BLaER1 treated with 17β-estradiol and CSF1 and Interleukin-3, amounts not matched to agents 10 nM and 100 nM (cell line): ENCODE data around the gene KHDC1L.
"Not testable (repeated sequence)": the region's sequence is repeated elsewhere in the genome, so short reads cannot be mapped to it uniquely, and the experiment has no call there.

Experiments
- H3K27ac ChIP-seq, 11 experiments: shearing (Covaris generic); formaldehyde crosslinking; 2 replicates each; pipeline ENCODE4 v1.8.1; 2022
- H3K27me3 ChIP-seq, 11 experiments: shearing (Covaris generic); formaldehyde crosslinking; 2 replicates each; pipeline ENCODE4 v1.8.1; 2022
- H3K36me3 ChIP-seq, 11 experiments: shearing (Covaris generic); formaldehyde crosslinking; 2 replicates each; pipeline ENCODE4 v1.8.1; 2022
- H3K4me1 ChIP-seq, 10 experiments: shearing (Covaris generic); formaldehyde crosslinking; 2 replicates each; pipeline ENCODE4 v1.8.1; 2022
- H3K4me2 ChIP-seq, 11 experiments: shearing (Covaris generic); formaldehyde crosslinking; 2 replicates each; pipeline ENCODE4 v1.8.1; 2022
- H3K4me3 ChIP-seq, 10 experiments: shearing (Covaris generic); formaldehyde crosslinking; 2 replicates each; pipeline ENCODE4 v1.8.1; 2022
- H3K9ac ChIP-seq, 11 experiments: shearing (Covaris generic); formaldehyde crosslinking; 2 replicates each; pipeline ENCODE4 v1.8.1; 2022
- H3K9me3 ChIP-seq, 11 experiments: shearing (Covaris generic); formaldehyde crosslinking; replicated peaks in 1 of 11; 2 replicates each; pipeline ENCODE4 v1.8.1; 2022
- H4K20me1 ChIP-seq, 11 experiments: shearing (Covaris generic); formaldehyde crosslinking; 2 replicates each; pipeline ENCODE4 v1.8.1; 2022
- Cebpa-rat ChIP-seq, 11 experiments: shearing (Covaris generic); IDR thresholded peaks; 2 replicates each; pipeline ENCODE4 v1.8.1; 2022

Gene KHDC1L

GRCh38 chr6:73227606-73228255 is 2.4 kb upstream of the KHDC1L start:
- Histone ChIP-seq H3K27ac (no peak overlapping the region), H3K9me3 (peaks cover 8 to 27% (median 20%) of the 10 kb centered on the region in 11 experiments; a peak in 15 of 22 replicates), H3K9ac (no peak overlapping the region), H3K36me3 (peaks cover 0 to 7% (median 0%) of the 10 kb centered on the region in 11 experiments; a peak in 3 of 22 replicates), H3K27me3 (no peaks in the 10 kb centered on the region), H3K4me2 (no peak overlapping the region), H4K20me1 (no peaks in the 10 kb centered on the region), H3K4me3 (no peak overlapping the region), H3K4me1 (peaks cover 0 to 5% (median 0%) of the 10 kb centered on the region in 10 experiments; a peak in 4 of 20 replicates)
- TF ChIP-seq Cebpa-rat (IDR thresholded peaks at IDR 0.05): no peak

- H3K9ac ChIP-seq: no peak overlapping the region
- no peak overlapping the region for H3K4me3 ChIP-seq
- H3K27ac ChIP-seq: no peak overlapping the region
- 0 out of 22 replicates have a peak, but pooled peaks cover 0 to 4% (median 0%) of the 10 kb centered on the region in 11 experiments for H3K9me3 ChIP-seq
- no peaks in the 10 kb centered on the region for H3K36me3 ChIP-seq
- no peak for TF ChIP-seq Cebpa-rat (IDR thresholded peaks at IDR 0.05)
- H3K4me2 ChIP-seq: no peak overlapping the region
- H3K27me3 ChIP-seq: no peaks in the 10 kb centered on the region
- H4K20me1 ChIP-seq: no peaks in the 10 kb centered on the region
- H3K4me1 ChIP-seq: no peaks in the 10 kb centered on the region
These were observed 8.4 kb downstream of the KHDC1L start for GRCh38 chr6:73216859-73217258.

GRCh38 chr6:73209117-73209516 is 16.2 kb downstream of the KHDC1L start:
- no peak overlapping the region for H3K27ac ChIP-seq
- no peak overlapping the region for H3K4me3 ChIP-seq
- no peaks in the 10 kb centered on the region for H3K4me1 ChIP-seq
- no peak for TF ChIP-seq Cebpa-rat (IDR thresholded peaks at IDR 0.05)
- no peaks in the 10 kb centered on the region for H3K36me3 ChIP-seq
- no peak overlapping the region for H3K4me2 ChIP-seq
- H4K20me1 ChIP-seq: no peaks in the 10 kb centered on the region
- peaks cover 8 to 18% (median 14%) of the 10 kb centered on the region in 11 experiments; a peak in 21 of 22 replicates for H3K9me3 ChIP-seq
- H3K9ac ChIP-seq: no peak overlapping the region
- H3K27me3 ChIP-seq: no peaks in the 10 kb centered on the region

GRCh38 chr6:73207221-73207837 is 18.0 kb downstream of the KHDC1L start:
- TF ChIP-seq Cebpa-rat (IDR thresholded peaks at IDR 0.05): no peak
- no peak overlapping the region for H3K4me2 ChIP-seq
- H3K9ac ChIP-seq: no peak overlapping the region
- no peak overlapping the region for H3K27ac ChIP-seq
- H3K4me3 ChIP-seq: no peak overlapping the region
- H3K36me3 ChIP-seq: no peaks in the 10 kb centered on the region
- no peaks in the 10 kb centered on the region for H3K4me1 ChIP-seq
- no peaks in the 10 kb centered on the region for H3K27me3 ChIP-seq
- H4K20me1 ChIP-seq: no peaks in the 10 kb centered on the region
- peaks cover 8 to 18% (median 14%) of the 10 kb centered on the region in 11 experiments; a peak in 21 of 22 replicates for H3K9me3 ChIP-seq

GRCh38 chr6:73204252-73204651 is 21.0 kb downstream of the KHDC1L start:
- no peaks in the 10 kb centered on the region for H3K27me3 ChIP-seq
- H4K20me1 ChIP-seq: no peaks in the 10 kb centered on the region
- H3K4me3 ChIP-seq: no peak overlapping the region
- no peaks in the 10 kb centered on the region for H3K36me3 ChIP-seq
- peaks cover 0 to 10% (median 3%) of the 10 kb centered on the region in 10 experiments; a peak in 7 of 20 replicates for H3K4me1 ChIP-seq
- H3K4me2 ChIP-seq: no peak overlapping the region
- H3K9me3 ChIP-seq: peaks cover 8 to 18% (median 14%) of the 10 kb centered on the region in 11 experiments; a peak in 21 of 22 replicates
- H3K27ac ChIP-seq: no peak overlapping the region
- H3K9ac ChIP-seq: no peak overlapping the region
- TF ChIP-seq Cebpa-rat (IDR thresholded peaks at IDR 0.05): no peak

- Histone ChIP-seq H3K27ac (no peak overlapping the region), H3K27me3 (no peaks in the 10 kb centered on the region), H3K9ac (no peak overlapping the region), H3K36me3 (no peaks in the 10 kb centered on the region), H3K9me3 (peaks cover 8 to 18% (median 14%) of the 10 kb centered on the region in 11 experiments; a peak in 21 of 22 replicates), H3K4me3 (no peak overlapping the region), H3K4me2 (no peak overlapping the region), H3K4me1 (peaks cover 0 to 10% (median 3%) of the 10 kb centered on the region in 10 experiments; a peak in 7 of 20 replicates), H4K20me1 (no peaks in the 10 kb centered on the region)
- TF ChIP-seq Cebpa-rat (IDR thresholded peaks at IDR 0.05): 0 out of 22 replicates have a peak, but pooled peaks of 1 of the 11 experiments have one; percentile 34
These were observed 22.2 kb downstream of the KHDC1L start for GRCh38 chr6:73203098-73203497.

GRCh38 chr6:73200735-73201134 is 24.6 kb downstream of the KHDC1L start:
- no peaks in the 10 kb centered on the region for H4K20me1 ChIP-seq
- no peak overlapping the region for H3K4me3 ChIP-seq
- H3K4me1 ChIP-seq: peaks cover 0 to 10% (median 3%) of the 10 kb centered on the region in 10 experiments; a peak in 7 of 20 replicates
- TF ChIP-seq Cebpa-rat (IDR thresholded peaks at IDR 0.05): no peak
- H3K27ac ChIP-seq: no peak overlapping the region
- H3K4me2 ChIP-seq: peak overlapping the region in 3 of 11 experiments; percentile 14 to 40 (median 37); a peak in 2 of 22 replicates
- no peak overlapping the region for H3K9ac ChIP-seq
- H3K27me3 ChIP-seq: no peaks in the 10 kb centered on the region
- H3K9me3 ChIP-seq: peaks cover 0 to 4% (median 4%) of the 10 kb centered on the region in 11 experiments; a peak in 16 of 22 replicates
- peaks cover 0 to 21% (median 12%) of the 10 kb centered on the region in 11 experiments; a peak in 12 of 22 replicates for H3K36me3 ChIP-seq

- Histone ChIP-seq H3K9ac (no peak overlapping the region), H3K4me1 (peaks cover 0 to 10% (median 3%) of the 10 kb centered on the region in 10 experiments; a peak in 7 of 20 replicates), H3K4me2 (peak overlapping the region in 2 of 11 experiments; percentile 14 to 37; a peak in 1 of 22 replicates), H3K36me3 (peaks cover 0 to 26% (median 17%) of the 10 kb centered on the region in 11 experiments; a peak in 18 of 22 replicates), H3K27ac (no peak overlapping the region), H3K9me3 (no peaks in the 10 kb centered on the region; a peak in 1 of 22 replicates), H4K20me1 (no peaks in the 10 kb centered on the region), H3K27me3 (no peaks in the 10 kb centered on the region), H3K4me3 (no peak overlapping the region)
- TF ChIP-seq Cebpa-rat (IDR thresholded peaks at IDR 0.05): no peak
These were observed 25.0 kb downstream of the KHDC1L start for GRCh38 chr6:73200247-73200646.

- Histone ChIP-seq H3K27me3 (no peaks in the 10 kb centered on the region), H4K20me1 (no peaks in the 10 kb centered on the region), H3K4me1 (no peaks in the 10 kb centered on the region), H3K27ac (no peak overlapping the region), H3K36me3 (peaks cover 8 to 74% (median 46%) of the 10 kb centered on the region in 11 experiments; a peak in 20 of 22 replicates), H3K9ac (no peak overlapping the region), H3K9me3 (no peaks in the 10 kb centered on the region), H3K4me3 (no peak overlapping the region), H3K4me2 (no peak overlapping the region)
- TF ChIP-seq Cebpa-rat (IDR thresholded peaks at IDR 0.05): no peak
These were observed 30.6 kb downstream of the KHDC1L start for GRCh38 chr6:73194744-73195143.

- not testable (repeated sequence) for H3K4me3 ChIP-seq, H3K27me3 ChIP-seq, H3K9me3 ChIP-seq, H3K27ac ChIP-seq, H3K4me1 ChIP-seq, H4K20me1 ChIP-seq, H3K4me2 ChIP-seq, H3K9ac ChIP-seq
- peaks cover 8 to 74% (median 46%) of the 10 kb centered on the region in 11 experiments; a peak in 20 of 22 replicates for H3K36me3 ChIP-seq
These were observed 32.0 kb downstream of the KHDC1L start for GRCh38 chr6:73193302-73193701.
